Body of pancreas (tissue), 4 donors: ENCODE results near the gene CDH4.

ENCODE experiments used
- POLR2A ChIP-seq, 3 donors: fragments of 450-650 bp; IDR thresholded peaks; one replicate each; pipeline ENCODE4 v1.6.1; 2016; ENCODE audit warnings: antibody characterized with exemption in 3 of 3, mild to moderate bottlenecking in 2 of 3
- TF ChIP-seq, protein P1 (sequence below), 7 experiments: fragments of 450-650 bp in 4 of 7; fragments of 200-600 bp in 3 of 7; sonication (generic) in 3 of 7; IDR thresholded peaks; one replicate each; pipeline ENCODE4 v1.5.1; 2016 to 2019; ENCODE audit warnings: antibody characterized with exemption in 7 of 7

DNA sequence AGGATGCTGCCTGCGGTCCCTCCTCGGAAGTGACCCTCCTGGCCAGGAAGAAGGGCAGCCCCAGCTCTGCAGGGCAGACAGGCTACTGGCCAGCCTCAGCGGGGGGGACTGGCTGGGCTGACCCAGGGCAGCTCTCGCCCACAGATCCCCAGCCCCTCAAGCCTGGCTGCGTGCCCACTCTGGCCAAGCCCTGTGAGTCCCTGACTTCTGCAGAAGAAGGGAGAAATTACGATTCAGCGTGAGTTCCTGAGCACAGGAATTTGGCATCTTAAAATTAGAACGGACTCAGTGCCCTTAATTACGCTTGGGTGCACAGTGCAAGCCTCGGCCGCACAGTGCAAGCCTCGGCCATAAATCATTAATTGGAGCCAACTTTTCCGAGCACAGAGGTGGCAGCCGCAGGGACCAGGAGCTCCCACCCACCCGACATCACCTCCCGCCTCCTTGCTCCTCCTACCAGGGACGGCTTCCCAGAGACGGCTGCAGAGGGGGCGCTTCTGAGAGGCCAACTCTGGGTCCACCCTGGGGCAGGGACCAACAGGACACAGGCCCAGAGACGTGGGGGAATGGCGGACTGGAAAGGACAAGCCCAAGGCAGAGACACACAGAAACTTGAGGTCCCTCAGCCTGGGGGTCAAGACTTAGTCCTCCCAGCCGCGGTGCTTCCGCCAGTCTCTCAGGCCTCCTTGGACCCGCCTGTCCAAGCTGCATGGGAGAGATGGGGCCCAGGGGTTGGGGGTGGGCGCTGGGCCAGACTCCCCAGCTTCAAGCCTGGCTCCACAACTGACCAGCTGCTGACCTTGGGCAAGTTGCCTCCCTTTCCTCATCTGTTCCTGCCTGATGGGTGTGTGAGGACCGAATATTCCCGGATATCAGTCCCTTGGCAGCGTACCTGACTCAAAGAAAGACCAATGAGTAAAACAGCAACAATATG is 648.2 kb downstream of the CDH4 start:
- TF ChIP-seq, protein P1, sequence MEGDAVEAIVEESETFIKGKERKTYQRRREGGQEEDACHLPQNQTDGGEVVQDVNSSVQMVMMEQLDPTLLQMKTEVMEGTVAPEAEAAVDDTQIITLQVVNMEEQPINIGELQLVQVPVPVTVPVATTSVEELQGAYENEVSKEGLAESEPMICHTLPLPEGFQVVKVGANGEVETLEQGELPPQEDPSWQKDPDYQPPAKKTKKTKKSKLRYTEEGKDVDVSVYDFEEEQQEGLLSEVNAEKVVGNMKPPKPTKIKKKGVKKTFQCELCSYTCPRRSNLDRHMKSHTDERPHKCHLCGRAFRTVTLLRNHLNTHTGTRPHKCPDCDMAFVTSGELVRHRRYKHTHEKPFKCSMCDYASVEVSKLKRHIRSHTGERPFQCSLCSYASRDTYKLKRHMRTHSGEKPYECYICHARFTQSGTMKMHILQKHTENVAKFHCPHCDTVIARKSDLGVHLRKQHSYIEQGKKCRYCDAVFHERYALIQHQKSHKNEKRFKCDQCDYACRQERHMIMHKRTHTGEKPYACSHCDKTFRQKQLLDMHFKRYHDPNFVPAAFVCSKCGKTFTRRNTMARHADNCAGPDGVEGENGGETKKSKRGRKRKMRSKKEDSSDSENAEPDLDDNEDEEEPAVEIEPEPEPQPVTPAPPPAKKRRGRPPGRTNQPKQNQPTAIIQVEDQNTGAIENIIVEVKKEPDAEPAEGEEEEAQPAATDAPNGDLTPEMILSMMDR (IDR thresholded peaks at IDR 0.05): no peak
- TF ChIP-seq POLR2A (IDR thresholded peaks at IDR 0.05): no peak
